Panc1 (cell line): ENCODE data around the gene GPR42.

Source experiments
- POLR2AphosphoS5 ChIP-seq: IDR thresholded peaks from 2 replicates; pipeline ENCODE4 v1.6.1; 2012; ENCODE audit warnings: mild to moderate bottlenecking, low read depth, low read length, moderate library complexity
- SIN3A ChIP-seq: IDR thresholded peaks from 2 replicates; pipeline ENCODE4 v1.6.1; 2012; ENCODE audit warnings: low read depth, mild to moderate bottlenecking, low read length, moderate library complexity, borderline replicate concordance; ENCODE audit not compliant: insufficient read depth
- TCF7L2 ChIP-seq: IDR thresholded peaks from 2 replicates; pipeline ENCODE4 v1.6.1; 2011; ENCODE audit warnings: mild to moderate bottlenecking, low read depth, low read length, inconsistent platforms
- TF ChIP-seq, protein P1 (sequence below): fragments of 450-650 bp; IDR thresholded peaks from 2 replicates; pipeline ENCODE4 v1.5.1; 2017; ENCODE audit warnings: mild to moderate bottlenecking
- TF ChIP-seq, protein P2 (sequence below), 2 experiments: IDR thresholded peaks; 2 replicates each; pipeline ENCODE4 v1.6.1; 2011 to 2012; ENCODE audit warnings: low read depth in 2 of 2, control low read depth in 1 of 2, low read length in 1 of 2, mild to moderate bottlenecking in 1 of 2, moderate library complexity in 1 of 2; ENCODE audit not compliant: insufficient read depth in 1 of 2

DNA sequence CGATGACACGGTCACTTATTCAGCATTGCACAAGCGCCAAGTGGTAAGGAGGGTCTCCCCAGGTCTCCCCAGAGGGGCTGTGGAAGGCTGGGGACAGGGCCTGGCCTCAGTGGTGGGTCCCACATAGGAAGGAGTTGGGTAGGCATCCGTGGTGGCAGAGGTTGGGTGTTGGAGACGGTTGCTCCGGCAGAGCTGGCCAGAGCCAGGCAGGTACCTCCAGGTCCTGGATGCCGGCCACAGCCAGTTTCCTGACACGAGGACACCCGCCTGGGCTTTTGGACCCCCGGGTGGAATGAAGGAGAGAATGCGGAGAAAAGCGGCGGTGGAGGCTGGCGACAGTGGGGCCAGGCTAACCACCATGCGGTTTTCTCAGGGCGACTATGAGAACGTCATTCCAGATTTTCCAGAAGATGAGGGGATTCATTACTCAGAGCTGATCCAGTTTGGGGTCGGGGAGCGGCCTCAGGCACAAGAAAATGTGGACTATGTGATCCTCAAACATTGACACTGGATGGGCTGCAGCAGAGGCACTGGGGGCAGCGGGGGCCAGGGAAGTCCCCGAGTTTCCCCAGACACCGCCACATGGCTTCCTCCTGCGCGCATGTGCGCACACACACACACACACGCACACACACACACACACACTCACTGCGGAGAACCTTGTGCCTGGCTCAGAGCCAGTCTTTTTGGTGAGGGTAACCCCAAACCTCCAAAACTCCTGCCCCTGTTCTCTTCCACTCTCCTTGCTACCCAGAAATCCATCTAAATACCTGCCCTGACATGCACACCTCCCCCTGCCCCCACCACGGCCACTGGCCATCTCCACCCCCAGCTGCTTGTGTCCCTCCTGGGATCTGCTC lies 24.4 kb upstream of the GPR42 start:
- no peak for TF ChIP-seq TCF7L2
- TF ChIP-seq, protein P1, sequence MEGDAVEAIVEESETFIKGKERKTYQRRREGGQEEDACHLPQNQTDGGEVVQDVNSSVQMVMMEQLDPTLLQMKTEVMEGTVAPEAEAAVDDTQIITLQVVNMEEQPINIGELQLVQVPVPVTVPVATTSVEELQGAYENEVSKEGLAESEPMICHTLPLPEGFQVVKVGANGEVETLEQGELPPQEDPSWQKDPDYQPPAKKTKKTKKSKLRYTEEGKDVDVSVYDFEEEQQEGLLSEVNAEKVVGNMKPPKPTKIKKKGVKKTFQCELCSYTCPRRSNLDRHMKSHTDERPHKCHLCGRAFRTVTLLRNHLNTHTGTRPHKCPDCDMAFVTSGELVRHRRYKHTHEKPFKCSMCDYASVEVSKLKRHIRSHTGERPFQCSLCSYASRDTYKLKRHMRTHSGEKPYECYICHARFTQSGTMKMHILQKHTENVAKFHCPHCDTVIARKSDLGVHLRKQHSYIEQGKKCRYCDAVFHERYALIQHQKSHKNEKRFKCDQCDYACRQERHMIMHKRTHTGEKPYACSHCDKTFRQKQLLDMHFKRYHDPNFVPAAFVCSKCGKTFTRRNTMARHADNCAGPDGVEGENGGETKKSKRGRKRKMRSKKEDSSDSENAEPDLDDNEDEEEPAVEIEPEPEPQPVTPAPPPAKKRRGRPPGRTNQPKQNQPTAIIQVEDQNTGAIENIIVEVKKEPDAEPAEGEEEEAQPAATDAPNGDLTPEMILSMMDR, result no peak
- no peak for TF ChIP-seq POLR2AphosphoS5
- TF ChIP-seq, protein P2, sequence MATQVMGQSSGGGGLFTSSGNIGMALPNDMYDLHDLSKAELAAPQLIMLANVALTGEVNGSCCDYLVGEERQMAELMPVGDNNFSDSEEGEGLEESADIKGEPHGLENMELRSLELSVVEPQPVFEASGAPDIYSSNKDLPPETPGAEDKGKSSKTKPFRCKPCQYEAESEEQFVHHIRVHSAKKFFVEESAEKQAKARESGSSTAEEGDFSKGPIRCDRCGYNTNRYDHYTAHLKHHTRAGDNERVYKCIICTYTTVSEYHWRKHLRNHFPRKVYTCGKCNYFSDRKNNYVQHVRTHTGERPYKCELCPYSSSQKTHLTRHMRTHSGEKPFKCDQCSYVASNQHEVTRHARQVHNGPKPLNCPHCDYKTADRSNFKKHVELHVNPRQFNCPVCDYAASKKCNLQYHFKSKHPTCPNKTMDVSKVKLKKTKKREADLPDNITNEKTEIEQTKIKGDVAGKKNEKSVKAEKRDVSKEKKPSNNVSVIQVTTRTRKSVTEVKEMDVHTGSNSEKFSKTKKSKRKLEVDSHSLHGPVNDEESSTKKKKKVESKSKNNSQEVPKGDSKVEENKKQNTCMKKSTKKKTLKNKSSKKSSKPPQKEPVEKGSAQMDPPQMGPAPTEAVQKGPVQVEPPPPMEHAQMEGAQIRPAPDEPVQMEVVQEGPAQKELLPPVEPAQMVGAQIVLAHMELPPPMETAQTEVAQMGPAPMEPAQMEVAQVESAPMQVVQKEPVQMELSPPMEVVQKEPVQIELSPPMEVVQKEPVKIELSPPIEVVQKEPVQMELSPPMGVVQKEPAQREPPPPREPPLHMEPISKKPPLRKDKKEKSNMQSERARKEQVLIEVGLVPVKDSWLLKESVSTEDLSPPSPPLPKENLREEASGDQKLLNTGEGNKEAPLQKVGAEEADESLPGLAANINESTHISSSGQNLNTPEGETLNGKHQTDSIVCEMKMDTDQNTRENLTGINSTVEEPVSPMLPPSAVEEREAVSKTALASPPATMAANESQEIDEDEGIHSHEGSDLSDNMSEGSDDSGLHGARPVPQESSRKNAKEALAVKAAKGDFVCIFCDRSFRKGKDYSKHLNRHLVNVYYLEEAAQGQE (IDR thresholded peaks at IDR 0.05; ENCODE audit: insufficient read depth in 1 of 2, low read depth in 2 of 2, low read length in 1 of 2), result no peak
- no peak for TF ChIP-seq SIN3A
